GF-D8 (cell line): Measurements from ENCODE around the gene ANO7.

Experiments used
- DNase-seq: peaks from one replicate; lab custom pipeline; 2025; lab: John Stamatoyannopoulos, UW

The ANO7 gene

GRCh38 chr2:241273210-241274020 is 84.9 kb downstream of the ANO7 start:
- DNase-seq = no peak

- no peak for DNase-seq
These were observed 85.7 kb downstream of the ANO7 start for GRCh38 chr2:241274127-241274526.
